NCI-H2227 treated with DMSO at 0.1 percent for 48 hours (cell line): ENCODE measurements around the gene KPTN.
"Not testable (repeated sequence)": the region's sequence is repeated elsewhere in the genome, so short reads cannot be mapped to it uniquely, and the experiment has no call there.

Experiments used
- DNase-seq: peaks from one replicate; lab custom pipeline; 2025; lab: John Stamatoyannopoulos, UW

Gene KPTN

DNA sequence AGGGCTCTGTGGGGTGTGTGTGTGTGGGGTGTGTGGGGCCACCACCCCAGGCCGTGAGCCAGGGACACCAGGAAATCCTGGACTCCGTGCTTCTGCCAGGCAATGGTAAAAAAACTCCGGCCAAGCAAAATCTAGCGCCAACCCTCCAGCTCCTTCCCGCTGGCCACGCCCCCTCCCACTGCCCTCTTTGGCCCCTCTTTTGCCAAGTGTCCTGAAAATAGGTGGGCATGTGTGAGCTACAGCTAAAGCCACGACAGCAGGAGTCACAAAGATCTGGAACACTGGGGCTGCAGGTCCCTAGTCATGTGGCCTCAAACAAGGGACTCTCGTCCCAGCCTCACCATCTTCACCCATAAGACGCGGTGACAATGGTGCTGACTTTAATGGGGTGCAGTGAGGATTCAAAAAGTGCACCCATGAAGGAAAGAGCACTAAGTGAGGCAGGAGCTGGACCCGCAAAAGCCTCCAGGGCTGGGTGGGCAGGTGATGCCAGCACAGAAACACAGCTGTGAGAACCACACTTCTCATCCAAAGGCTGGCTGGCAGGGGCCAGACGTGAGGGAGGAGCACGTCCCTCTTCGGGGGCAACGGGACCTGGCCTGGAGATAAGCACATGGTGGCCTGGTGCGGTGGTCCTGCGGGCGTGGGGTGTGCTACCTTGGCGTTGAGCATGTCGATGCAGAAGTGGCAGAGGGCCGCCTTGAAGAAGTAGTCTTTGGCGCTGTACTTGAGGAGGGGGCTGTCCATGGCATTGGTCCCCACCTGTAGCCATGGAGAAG lies 7.5 kb upstream of the KPTN start:
- no peak for DNase-seq

DNA sequence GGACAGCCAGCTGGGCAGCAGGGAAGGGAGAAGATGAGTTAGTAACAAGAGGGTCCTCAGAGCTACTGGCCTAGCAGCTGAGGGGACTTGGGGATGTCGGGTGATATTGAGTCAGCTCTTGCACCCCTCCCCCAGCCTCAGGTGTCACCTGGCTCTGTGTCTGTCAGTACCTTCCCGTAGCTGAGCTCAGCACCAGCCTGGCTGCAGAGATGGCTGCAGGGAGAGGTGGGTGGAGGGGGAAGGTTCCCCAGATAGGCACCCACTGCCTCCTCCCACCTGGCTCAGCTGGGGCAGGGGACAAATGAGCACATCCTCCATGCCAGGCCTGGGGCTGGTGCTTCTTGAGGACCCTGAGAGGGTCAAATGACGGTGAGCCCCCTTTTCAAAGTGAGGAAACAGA lies 6.8 kb upstream of the KPTN start:
- DNase-seq = no peak

DNA sequence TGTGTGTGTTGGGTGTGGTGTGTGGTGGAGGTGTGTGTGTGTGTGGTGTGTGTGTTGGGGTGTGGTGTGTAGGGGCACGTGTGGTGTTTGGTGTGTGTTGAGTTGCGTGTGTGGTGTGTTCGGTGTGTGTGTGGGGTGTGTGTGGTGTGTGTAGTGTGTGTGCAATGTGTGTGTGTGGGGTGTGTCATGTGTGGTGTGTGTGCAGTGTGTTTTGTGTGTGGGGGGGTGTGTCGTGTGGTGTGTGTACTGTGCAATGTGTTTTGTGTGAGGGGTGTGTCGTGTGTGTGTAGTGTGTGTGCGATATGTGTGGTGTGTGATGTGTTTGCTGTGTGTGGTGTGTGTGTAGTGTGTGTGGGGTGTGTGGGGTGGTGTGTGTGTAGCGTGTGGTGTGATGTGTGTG lies 6.0 kb upstream of the KPTN start:
- no peak for DNase-seq

DNA sequence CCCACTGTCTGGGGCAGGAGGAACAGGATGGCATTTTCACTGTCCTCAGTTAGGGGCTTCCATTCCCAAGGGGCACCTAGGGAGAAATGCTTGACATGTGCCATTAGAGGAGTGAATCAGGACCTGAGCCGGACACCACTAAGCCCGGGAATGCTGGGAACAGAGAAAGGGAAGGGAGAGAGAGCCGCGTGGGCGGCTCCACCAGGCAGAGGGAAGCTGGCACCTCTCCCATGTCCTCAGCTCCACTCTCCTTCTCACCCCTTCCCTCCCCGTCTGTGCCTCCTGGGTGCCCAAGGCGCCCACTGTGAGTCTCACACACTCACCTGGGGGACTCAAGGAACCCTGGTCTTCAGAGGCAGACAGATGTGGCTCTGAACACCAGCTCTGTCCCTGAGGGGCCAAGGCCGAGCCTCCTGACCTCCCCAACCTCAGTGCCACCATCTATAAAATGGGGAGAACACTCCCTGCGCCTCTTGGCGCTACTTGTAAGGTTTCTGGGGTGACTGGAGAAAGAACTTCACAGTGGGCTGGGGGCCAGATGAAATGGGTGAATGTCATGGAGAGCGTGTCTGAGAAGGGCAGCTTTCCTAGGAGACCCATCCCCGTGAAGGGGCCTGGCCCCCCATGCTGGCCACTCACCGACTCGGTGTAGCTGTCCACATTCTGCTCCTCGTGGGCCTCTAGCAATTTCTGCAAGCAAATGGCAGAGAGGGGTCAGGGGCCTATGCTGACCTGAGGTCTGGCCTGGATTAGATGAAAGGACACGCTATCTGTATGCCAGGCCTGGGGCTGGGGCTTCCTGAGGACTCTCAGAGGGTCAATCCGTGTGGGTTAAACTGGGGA lies 5.3 kb upstream of the KPTN start:
- DNase-seq = no peak

DNA sequence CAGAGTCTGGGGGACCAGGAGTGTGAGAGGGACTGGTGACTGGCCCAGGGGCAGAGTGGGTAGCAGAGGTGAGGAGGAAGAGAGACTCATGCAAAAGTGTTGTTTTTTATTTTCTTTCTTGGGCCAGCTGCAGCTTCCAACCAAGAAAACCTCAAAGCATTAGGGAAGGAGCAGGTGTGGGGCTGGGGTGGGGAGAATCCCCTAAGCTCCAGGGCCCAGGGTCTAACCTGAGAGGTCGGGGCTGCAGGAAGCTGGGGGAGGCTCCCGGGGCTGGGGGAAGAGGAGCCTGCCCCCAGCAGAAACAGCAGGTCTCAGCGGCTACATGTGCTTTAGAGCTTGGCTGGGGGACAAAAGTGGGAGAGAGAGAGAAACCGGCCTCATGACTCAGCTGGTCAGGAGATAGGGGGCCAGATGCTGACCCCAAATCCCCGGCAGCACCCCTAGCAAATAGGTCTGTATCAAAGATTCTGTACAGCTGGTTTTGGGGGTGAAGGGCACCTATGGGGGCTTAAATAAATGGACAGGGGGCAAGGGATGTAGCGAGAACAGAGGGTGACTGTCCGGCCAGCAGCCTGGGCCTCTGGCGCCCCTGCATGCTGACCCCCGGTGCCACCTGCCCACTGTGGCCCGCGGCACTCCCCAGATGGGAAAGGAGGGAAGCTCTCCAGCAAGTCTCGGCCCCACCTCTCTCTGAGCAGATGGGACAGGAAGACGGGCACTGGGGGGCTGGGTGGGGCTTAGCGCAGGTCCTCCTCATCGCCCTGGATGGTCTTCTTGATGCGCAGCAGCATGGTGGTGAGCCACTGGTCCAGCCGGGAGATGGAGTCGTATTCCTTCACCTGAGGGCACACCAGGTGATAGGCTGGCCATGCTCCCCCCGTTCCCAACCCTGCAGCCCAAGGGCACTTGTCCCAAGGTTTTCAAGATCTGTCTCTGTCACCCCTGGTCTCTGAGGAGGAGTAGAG lies 3.8 kb upstream of the KPTN start:
- DNase-seq = no peak

DNA sequence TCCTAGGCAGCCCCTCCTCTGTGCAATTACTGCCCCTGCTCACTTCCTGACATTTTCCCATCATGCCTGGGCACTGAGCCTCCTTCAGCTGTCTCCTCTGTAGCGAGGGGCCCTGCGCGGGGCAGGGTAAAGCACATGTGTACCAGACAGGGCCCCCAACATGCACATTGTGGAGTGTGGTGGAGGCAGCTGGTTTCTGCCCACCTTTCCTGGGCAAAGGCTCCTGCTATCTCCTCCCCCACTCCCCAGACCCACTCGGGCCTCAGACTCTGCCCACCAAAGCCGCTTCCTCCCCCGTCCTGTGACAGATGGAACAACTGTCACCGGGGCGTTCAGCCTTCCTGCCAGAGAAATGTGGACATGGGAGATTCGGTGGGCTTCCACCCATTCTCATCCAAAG lies 2.9 kb upstream of the KPTN start:
- DNase-seq = no peak

DNA sequence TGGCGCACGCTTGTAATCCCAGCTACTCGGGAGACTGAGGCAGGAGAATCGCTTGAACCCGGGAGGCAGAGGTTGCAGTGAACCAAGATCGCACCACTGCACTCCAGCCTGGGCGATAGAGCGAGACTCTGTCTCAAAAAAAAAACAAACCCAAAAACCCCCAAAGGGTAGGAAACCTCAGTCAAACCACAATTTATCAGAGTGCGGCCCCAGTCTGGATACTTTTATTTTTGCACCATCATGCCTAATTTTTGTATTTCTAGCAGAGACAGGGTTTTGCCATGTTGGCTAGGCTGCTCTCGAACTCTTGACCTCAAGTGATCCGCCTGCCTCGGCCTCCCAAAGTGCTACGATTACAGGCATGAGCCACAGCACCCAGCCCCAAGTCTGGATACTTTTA lies 2.2 kb upstream of the KPTN start:
- DNase-seq = not testable (repeated sequence)

DNA sequence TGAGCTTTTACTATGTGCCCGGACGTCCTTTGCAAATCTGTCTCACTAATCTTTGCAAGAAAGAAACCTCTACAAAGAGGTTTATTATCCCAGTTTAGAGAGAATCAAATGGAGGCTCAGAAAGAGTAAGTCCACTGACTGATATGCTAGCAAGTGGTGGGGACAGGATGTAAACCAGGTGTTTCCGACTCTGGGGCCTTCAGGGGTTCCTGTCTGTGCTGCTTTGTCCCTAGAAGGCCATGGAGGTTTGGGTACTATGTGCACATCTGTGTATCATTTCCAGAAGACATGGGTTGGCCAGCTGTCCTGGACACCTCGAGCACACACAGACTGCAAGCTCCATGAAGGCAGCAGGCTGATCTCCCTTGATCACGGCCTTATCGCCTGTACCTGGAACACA lies 1.2 kb upstream of the KPTN start:
- no peak for DNase-seq

DNA sequence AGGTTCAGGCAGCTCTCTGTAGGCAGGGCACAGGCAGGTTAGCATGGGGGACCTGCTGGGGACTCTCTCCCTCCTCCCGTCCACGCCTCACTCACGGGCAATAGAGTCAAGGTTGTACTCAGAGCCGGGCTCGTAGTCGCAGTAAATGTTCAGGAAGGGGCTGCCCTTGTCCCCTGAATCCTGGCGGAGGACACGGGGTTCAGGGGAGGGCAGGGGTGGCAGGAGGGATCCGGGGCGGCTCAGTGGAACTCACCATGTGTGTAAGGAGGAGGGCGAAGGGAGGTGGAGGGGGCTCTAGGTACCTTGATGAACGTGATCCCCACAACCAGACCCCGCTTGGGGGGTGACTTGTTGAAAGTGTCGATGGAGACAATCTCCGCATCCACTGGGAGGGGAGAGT lies 819 bp downstream of the KPTN start:
- DNase-seq = no peak

DNA sequence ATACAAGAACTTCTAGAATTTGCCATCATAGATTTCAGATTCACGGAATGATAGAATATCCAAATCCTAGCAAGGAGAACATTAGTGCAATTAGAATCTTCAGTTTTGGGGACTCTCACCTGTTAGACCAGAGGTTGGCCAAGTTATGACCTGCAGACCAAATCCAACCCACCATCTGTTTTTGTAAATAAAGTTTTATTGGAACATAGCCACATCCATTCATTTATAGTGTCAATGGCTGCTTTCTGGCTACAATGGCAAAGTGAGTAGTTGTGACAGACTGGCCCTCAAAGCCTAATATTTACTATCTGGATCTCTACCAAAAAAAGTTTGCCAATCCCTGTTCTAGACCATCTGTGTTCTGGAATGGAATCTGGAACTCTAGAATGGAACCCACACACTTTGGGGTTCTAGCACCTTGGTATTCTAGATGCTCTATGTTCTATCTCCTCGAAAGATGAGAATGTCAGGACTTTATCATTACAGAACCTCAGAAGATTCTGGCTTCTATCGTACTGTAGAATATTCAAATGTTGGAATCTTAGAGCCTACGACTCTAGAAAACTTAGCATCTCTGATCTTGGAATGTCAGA lies 2.5 kb downstream of the KPTN start:
- no peak for DNase-seq

DNA sequence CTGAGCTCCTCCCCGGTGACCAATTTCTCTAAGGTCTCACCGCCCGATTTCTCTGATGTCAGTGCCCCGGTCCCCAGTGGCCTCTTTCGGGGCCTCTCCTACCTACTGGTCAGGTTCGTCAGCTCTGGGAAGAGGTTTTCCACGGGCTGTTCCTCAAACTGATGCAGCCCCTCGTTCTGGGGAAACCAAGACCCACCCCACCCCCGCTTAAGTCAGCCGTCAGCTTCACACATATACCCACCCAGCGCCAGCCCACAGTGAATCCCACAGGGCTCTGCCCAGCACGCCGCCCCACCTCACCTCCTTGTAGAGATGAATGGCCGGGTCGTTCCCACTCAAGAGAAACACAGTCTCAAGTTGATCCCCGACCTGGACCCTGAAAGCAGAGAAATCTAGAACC lies 3.4 kb downstream of the KPTN start:
- DNase-seq = no peak

DNA sequence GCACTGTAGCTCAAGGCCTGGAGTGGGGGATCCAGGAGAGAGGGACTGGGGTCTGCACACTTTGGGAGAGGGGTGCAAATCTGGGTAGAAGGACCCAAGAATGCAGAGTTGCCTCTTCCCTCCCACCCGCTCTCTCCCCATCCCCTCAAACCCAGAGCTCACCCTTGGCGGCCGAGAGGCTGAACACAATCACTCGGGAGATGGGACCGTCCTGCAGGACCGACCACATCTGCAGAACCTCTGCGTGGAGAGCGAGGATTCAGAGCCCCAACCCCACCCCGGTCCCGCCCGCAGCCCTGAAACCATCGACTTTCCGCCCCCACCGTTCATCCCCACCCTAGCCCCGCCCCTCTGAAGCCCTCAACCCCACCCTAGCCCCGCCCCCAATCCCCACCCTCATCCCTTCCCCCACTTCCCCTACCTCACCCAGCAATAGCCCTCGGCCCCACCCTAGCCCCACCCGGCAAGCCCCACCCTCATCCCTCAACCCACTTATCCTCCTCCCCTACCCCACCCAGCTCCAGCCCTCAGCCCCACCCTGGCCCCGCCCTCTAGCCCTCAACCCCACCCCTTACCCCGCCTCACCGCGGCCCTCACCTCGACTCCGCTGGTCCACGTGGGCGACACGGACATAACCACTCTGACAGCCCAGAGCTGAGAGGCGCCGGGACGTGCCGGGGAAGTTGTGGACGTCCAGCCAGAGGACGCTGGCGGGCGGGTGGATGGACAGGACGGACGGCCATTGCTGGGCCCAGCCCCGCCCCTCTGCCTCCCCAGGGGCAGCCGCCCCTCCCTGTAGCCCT lies 4.1 kb downstream of the KPTN start:
- DNase-seq = no peak

DNA sequence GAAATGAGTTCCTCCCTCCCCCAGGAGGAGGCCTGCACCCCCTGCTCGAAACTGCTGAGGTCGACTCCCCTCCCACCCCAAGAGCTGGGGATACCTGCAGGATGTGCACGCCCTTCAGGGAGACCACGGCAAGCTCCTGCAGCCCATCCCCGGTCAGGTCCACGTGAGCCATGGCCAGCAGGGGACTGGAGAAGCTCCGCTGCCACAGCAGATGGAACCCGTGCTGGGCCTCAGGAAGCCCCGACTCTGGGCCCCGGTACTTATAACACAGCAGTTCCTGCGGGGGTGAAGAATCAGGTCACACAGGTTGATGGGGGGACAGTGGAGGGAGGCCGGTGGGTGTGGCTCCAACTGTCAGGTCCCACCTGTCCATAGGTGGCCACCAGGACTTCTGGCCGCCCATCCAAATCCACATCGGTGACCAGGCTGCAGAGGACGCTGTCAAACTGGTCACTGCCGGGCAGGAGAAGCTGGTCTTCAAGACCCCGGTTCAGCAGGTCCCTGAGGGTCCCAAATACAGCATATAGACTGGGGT lies 7.5 kb downstream of the KPTN start:
- no peak for DNase-seq

DNA sequence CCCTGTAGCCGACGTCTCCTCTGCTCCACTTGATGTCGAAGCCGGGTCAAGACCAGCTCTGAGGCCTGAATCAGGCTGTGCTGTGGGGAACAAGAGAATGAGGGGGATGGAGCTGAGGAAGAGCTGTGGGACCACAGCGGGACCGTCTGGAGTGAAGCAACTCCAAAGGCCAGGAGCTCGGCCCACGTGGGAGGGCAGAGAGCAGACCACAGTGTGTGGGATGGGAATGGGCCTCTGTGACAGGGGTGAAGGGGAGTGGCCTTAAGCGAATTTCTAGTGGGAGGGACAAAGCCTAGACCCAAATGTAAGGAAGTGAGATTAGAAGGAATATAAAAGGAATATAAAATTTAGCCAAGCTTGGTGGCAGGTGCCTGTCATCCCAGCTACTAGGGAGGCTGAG lies 8.6 kb downstream of the KPTN start:
- no peak for DNase-seq

DNA sequence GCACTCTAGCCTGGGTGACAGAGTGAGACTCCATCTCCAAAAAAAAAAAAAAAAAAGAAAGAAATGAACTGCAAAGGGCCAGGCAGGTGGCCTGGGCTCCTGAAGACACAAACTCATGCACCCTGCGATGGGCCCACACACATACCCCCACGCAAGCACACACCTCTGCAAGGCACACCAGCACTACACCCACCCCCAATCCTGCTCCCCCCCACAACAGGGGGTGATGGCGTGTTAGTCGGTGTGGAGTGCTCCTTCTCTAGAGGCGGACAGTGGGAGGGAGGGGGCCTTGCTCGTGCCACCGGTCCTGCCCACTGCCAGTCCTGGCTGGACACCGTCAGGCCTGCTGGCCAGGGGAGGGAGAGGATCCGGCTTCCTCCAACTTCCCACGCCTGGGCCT lies 10.7 kb downstream of the KPTN start:
- no peak for DNase-seq

DNA sequence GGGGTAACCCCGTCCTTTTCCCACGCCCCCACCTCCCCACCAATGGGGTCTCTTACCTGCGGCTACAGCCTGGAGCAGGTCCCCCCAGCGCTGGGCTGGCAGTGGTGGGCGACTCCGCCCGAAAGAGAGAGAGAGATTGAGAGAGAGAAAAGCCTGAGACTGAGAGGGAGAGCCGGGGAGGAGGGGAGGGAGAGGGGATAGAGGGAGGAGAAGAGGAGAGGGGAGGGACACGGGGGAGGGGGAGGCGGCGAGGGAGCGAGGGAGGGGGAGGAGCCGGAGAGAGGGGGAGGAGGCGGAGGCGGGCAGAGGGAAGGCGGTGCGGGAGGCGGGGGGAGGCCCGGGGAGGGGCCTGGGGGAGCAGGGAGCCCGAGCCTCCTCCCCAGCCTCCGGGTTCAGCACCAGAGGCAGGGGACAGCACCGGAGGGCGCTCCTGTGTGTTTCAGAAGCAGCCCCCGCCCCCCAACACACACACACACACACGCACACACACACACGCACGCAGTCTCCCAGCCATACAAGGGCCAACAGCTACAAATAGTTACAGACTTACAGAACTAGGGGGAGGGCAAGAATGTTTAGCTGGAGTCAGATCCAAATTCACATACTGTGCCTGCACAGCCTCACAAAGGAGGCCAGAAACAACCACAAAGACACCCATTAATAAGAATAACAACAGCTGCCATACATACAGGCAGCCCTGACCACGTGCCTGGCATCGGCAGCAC lies 12.1 kb downstream of the KPTN start, which contains the start of gene SLC8A2:
SLC8A2 (minus strand) TSS at position 161 of the 725 bp plus-strand sequence. CDS start 5,490 bp downstream, outside the sequence.
- DNase-seq = peak; percentile 66

DNA sequence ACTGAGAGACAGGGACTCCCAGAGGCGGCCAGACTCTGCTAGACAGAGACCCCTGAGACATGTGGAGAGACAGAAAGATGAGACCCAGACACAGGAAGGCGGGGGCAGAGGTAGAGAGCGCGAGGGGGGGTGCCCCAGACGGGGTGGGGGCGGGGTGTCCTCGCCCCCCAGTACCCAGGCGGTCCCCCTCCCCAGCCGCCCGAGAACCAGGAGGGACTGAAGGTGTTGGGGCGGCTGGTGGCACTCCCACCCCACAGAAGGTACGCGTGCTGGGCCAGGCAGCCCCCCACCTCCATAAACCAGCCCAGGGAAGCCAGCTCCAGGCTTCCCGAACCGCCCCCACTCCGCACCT lies 12.7 kb downstream of the KPTN start:
- no peak for DNase-seq

DNA sequence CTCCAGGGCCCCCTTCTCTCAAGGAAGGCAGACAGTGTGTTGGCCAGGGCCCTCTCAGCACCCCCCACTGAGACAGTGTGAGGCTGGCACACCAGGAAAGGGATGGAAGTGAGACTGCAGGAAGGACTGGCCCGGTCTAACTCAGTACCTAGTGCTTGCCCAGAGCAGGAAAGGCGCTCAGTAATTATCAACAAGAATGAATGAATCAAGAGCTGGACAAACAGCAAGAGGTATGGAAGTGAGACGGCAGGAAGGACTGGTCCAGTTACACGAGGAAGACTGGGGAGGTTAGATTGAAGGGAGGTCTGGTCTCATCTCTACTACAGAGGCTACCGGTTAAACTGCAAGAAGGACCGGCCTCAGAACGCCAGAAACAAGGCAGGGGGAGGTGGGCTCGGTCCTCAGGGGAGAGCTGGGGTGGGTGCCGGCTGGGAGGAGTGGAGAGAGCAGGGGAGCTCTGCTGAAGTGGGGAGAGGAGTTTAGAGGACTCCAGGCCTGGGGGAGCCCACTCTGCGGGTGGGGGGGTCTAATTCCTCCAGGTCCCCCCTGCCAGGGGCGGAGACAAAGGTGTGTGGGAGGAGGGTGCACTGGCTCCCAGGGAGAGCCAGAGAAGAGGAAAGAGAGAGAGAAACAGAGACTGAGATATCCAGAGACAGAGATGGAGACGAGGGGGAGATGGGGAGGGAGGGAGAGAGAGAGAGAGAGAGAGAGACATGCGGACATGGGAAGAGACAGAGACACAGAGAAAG lies 13.4 kb downstream of the KPTN start:
- DNase-seq = no peak

DNA sequence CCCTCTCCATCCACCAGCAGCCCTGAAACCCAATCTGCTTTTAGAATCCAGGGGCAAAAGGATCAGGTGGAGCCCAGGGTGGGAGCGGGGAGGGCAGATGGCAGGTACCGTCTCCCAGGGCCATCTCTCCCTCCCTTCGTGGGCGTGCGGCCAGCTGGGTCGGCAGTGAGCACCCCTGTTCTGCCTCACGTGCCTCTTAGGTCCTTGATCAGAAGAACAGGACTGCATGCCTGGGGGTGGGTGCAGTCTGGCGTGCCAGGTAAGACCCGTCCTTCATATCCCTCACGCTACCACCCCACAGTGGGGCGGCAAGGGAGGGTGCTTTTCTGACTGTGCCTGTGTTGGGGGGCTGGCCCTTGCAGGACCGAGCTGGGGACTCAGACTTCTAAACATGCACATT lies 14.3 kb downstream of the KPTN start:
- DNase-seq = no peak

DNA sequence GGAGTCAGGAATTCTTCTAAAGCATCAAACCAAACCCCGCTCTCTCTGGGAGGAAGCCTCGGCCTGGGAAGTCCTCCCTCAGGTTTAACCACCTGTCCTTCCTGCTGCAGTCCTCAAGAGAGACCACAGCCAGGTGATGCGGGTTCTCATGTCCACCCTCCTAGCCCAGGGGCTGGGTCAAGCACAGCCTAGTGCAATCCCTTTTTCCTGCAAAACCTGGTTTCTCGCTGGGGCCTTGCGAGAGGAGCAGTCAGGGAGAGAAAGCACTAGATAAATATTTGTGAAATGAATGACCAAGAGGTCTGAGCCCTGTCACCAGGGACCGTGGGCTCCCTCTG lies 14.7 kb downstream of the KPTN start:
- no peak for DNase-seq
